GM23338 (cell line): ENCODE results near the gene PAX2. TPM values are rescaled to one million over a fixed set of nuclear protein-coding genes. Genes with fewer than 3 reads are reported as not detected.

Experiments used
- ATAC-seq: fragments of 200-7000 bp; cut with Tn5 transposase; 3 replicates; pipeline ENCODE4 v1.9.1; 2020
- DNase-seq: peaks from one replicate; pipeline ENCODE4 v3.0.0-alpha.2; 2015; ENCODE audit warnings: low spot score
- H2AFZ ChIP-seq: fragments of 200-600 bp; sonication (generic); 2 replicates; pipeline ENCODE4 v1.8.0; 2016; ENCODE audit warnings: antibody characterized with exemption, mild to moderate bottlenecking, moderate library complexity
- H3F3A ChIP-seq: fragments of 200-600 bp; sonication (generic); replicated peaks from 2 replicates; pipeline ENCODE4 v1.8.0; 2017; ENCODE audit warnings: antibody characterized with exemption, mixed run types, low read depth
- H3K27ac ChIP-seq: fragments of 200-600 bp; sonication (generic); 2 replicates; pipeline ENCODE4 v1.6.1; 2016; ENCODE audit warnings: low read depth
- H3K27me3 ChIP-seq: fragments of 200-600 bp; sonication (generic); 2 replicates; pipeline ENCODE4 v1.8.0; 2016; ENCODE audit warnings: mild to moderate bottlenecking, mixed run types, moderate library complexity; ENCODE audit not compliant: insufficient read depth
- H3K36me3 ChIP-seq: fragments of 200-600 bp; sonication (generic); 2 replicates; pipeline ENCODE4 v1.8.0; 2016; ENCODE audit warnings: mild to moderate bottlenecking; ENCODE audit not compliant: insufficient read depth
- H3K4me1 ChIP-seq: fragments of 200-600 bp; sonication (generic); 2 replicates; pipeline ENCODE4 v1.8.0; 2016; ENCODE audit warnings: mild to moderate bottlenecking, moderate library complexity; ENCODE audit not compliant: insufficient read depth
- H3K4me2 ChIP-seq: fragments of 200-600 bp; sonication (generic); 2 replicates; pipeline ENCODE4 v1.7.1; 2017; ENCODE audit warnings: mixed run types
- H3K4me3 ChIP-seq: fragments of 200-600 bp; sonication (generic); 2 replicates; pipeline ENCODE4 v1.6.1; 2016; ENCODE audit warnings: mixed run types
- H3K79me2 ChIP-seq: fragments of 200-600 bp; sonication (generic); replicated peaks from 2 replicates; pipeline ENCODE4 v1.8.0; 2017; ENCODE audit warnings: mild to moderate bottlenecking; ENCODE audit not compliant: insufficient read depth
- H3K9me2 ChIP-seq: fragments of 200-600 bp; sonication (generic); 2 replicates; pipeline ENCODE4 v1.8.0; 2017; ENCODE audit not compliant: insufficient read depth
- H4K20me1 ChIP-seq: fragments of 200-600 bp; sonication (generic); replicated peaks from 2 replicates; pipeline ENCODE4 v1.8.0; 2017; ENCODE audit warnings: mild to moderate bottlenecking; ENCODE audit not compliant: insufficient read depth
- H3K27ac Mint-ChIP-seq: 2 replicates; pipeline ENCODE4 v1.8.0; 2020; ENCODE audit warnings: inconsistent platforms, mild to moderate bottlenecking, moderate library complexity, mixed read lengths
- H3K27me3 Mint-ChIP-seq: 3 replicates; pipeline ENCODE4 v1.8.0; 2022; ENCODE audit warnings: low read depth, mild to moderate bottlenecking, moderate library complexity, mixed read lengths, inconsistent platforms; ENCODE audit not compliant: insufficient read depth, poor library complexity
- H3K36me3 Mint-ChIP-seq: 3 replicates; pipeline ENCODE4 v1.8.0; 2021; ENCODE audit warnings: low read depth, mild to moderate bottlenecking, inconsistent platforms, moderate library complexity, mixed read lengths
- H3K4me1 Mint-ChIP-seq: 3 replicates; pipeline ENCODE4 v1.8.0; 2020; ENCODE audit warnings: mild to moderate bottlenecking, inconsistent platforms, mixed read lengths
- H3K4me3 Mint-ChIP-seq: 3 replicates; pipeline ENCODE4 v1.8.0; 2021; ENCODE audit warnings: moderate library complexity, mild to moderate bottlenecking, inconsistent platforms, mixed read lengths
- H3K9me3 Mint-ChIP-seq: 3 replicates; pipeline ENCODE4 v1.8.0; 2020; ENCODE audit warnings: moderate library complexity, mild to moderate bottlenecking, inconsistent platforms, mixed read lengths
- CREB1 ChIP-seq: fragments of 250-450 bp; sonication (Bioruptor Pico); IDR thresholded peaks from 2 replicates; pipeline ENCODE4 v1.5.0; 2020; ENCODE audit warnings: low read depth, mild to moderate bottlenecking, moderate library complexity
- CTCF ChIP-seq, 2 experiments: fragments of 200-600 bp in 1 of 2; sonication (generic) in 1 of 2; conservative IDR thresholded peaks; 2 replicates each; pipeline versions ENCODE4 v1.5.1 to v1.6.1; 2016 to 2017; ENCODE audit warnings: antibody characterized with exemption in 2 of 2, low read depth in 2 of 2, mild to moderate bottlenecking in 2 of 2, moderate library complexity in 1 of 2
- EZH2 ChIP-seq: fragments of 200-600 bp; sonication (generic); IDR thresholded peaks from one replicate; pipeline ENCODE4 v1.8.0; 2017; ENCODE audit warnings: antibody characterized with exemption, mild to moderate bottlenecking, low read depth; ENCODE audit not compliant: unreplicated experiment
- EZH2phosphoT487 ChIP-seq: fragments of 200-600 bp; sonication (generic); IDR thresholded peaks from one replicate; pipeline ENCODE4 v1.8.1; 2018; ENCODE audit warnings: antibody characterized with exemption; ENCODE audit not compliant: unreplicated experiment
- JUNB ChIP-seq: IDR thresholded peaks from one replicate; pipeline ENCODE4 v1.6.1; 2016; ENCODE audit warnings: antibody characterized with exemption; ENCODE audit not compliant: unreplicated experiment
- NANOG ChIP-seq: IDR thresholded peaks from 2 replicates; pipeline ENCODE4 v1.6.1; 2016; ENCODE audit warnings: antibody characterized with exemption, borderline replicate concordance
- POLR2AphosphoS5 ChIP-seq: IDR thresholded peaks from 2 replicates; pipeline ENCODE4 v1.6.1; 2016; ENCODE audit warnings: antibody characterized with exemption, low read depth
- REST ChIP-seq: IDR thresholded peaks from one replicate; pipeline ENCODE4 v1.6.1; 2018; ENCODE audit warnings: antibody characterized with exemption; ENCODE audit not compliant: unreplicated experiment
- STAT1 ChIP-seq: IDR thresholded peaks from one replicate; pipeline ENCODE4 v1.6.1; 2016; ENCODE audit warnings: antibody characterized with exemption; ENCODE audit not compliant: unreplicated experiment
- ZNF114 ChIP-seq: fragments of 250-450 bp; sonication (Bioruptor Pico); IDR thresholded peaks from 2 replicates; pipeline ENCODE4 v1.5.0; 2020; ENCODE audit warnings: mild to moderate bottlenecking, moderate library complexity
- ZNF331 ChIP-seq: fragments of 250-450 bp; sonication (Bioruptor Pico); IDR thresholded peaks from 2 replicates; pipeline ENCODE4 v1.5.0; 2020; ENCODE audit warnings: low read depth, mild to moderate bottlenecking, moderate library complexity
- polyA plus RNA-seq: library from polyadenylated mRNA; unstranded; fragments of >200 nt; fragmentation: Nextera tagmentation; extraction: Ambion mirVana; gene quantifications from 2 replicates; pipeline ENCODE4 v1.2.1, GENCODE V29; 2016
- total RNA-seq: library from RNA; depleted of rRNA; stranded (reverse); fragments of >200 nt; shearing (Covaris generic); gene quantifications from 2 replicates; pipeline ENCODE4 v1.2.3, GENCODE V29; 2014
- TF ChIP-seq, protein P1 (sequence below): IDR thresholded peaks from 2 replicates; pipeline ENCODE4 v1.6.1; 2016; ENCODE audit warnings: antibody characterized with exemption
- TF ChIP-seq, protein P2 (sequence below): fragments of 250-450 bp; sonication (Bioruptor Pico); IDR thresholded peaks from 2 replicates; pipeline ENCODE4 v1.5.0; 2020; ENCODE audit warnings: mild to moderate bottlenecking, moderate library complexity

The PAX2 gene
- total and polyA plus RNA-seq, 2 experiments from 2014 or later: not detected

DNA sequence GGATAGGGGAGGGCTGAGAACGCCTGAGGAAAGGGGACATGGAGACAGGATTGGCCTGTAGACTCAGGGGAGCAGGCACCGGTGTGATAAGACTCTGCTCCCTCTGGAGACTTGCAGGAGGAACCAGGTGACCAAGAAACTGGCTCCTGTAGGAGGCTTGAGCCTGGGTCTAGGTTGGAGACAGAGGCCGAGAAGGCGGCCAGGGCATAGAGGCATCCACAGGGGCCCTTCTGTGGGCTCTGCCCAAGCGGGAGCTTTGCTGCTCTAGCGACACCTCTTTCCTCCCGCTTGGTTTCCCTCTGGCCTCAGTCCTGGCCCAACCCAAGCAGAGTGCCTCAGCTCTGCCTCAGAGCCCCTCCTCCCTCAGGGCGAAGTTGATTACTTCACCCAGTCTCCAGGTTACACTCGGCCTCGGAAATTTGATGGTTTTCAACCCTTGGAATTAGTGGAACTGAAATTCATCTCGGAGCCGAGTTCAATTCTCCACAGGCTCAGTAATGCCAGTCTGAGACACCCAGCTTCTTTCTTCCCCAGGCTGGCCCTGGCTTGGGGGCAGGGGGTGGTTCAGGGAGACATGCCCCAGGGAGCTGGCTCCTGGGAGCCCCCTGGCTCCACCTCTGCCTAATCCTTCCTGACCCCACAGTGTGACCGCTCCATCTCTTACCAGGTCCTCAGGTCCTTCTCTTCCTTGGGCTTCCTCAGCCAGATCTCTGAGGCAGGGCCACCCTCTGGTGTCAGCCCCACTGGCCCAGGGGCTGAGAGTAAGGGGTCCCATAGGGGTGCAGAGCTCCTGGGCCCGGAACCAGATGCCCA is 60.4 kb downstream of the PAX2 start:
- Histone ChIP-seq H3K4me2 (no peak overlapping the region), H3F3A (no peaks in the 10 kb centered on the region), H3K36me3 (no peaks in the 10 kb centered on the region), H3K27ac (no peak overlapping the region), H2AFZ (0 out of 2 replicates have a peak overlapping the region, but pooled peaks have one; percentile 66), H3K4me1 (peaks cover 14% of the 10 kb centered on the region; the same call in 1 of the 2 replicates), H3K9me2 (no peaks in the 10 kb centered on the region), H3K27me3 (0 out of 2 replicates have a peak, but pooled peaks cover 7% of the 10 kb centered on the region), H3K79me2 (no peaks in the 10 kb centered on the region), H4K20me1 (no peaks in the 10 kb centered on the region), H3K4me3 (no peak overlapping the region)
- Mint-ChIP-seq H3K27ac (no peak overlapping the region), H3K9me3 (no peaks in the 10 kb centered on the region), H3K4me3 (no peak overlapping the region), H3K27me3 (peaks cover 23% of the 10 kb centered on the region), H3K36me3 (no peaks in the 10 kb centered on the region), H3K4me1 (peaks cover 23% of the 10 kb centered on the region)
- ATAC-seq: peak; percentile 60
- TF ChIP-seq EZH2 (no peak), JUNB (no peak), EZH2phosphoT487 (no peak), ZNF331 (CRISPR knock-in tag) (no peak), STAT1 (no peak), ZNF114 (CRISPR knock-in tag) (no peak), NANOG (no peak), POLR2AphosphoS5 (no peak), CTCF (conservative IDR thresholded peaks at IDR 0.05; ENCODE audit: low read depth in 2 of 2) (no peak), CREB1 (CRISPR knock-in tag) (no peak), REST (no peak)
- TF ChIP-seq, protein P1, sequence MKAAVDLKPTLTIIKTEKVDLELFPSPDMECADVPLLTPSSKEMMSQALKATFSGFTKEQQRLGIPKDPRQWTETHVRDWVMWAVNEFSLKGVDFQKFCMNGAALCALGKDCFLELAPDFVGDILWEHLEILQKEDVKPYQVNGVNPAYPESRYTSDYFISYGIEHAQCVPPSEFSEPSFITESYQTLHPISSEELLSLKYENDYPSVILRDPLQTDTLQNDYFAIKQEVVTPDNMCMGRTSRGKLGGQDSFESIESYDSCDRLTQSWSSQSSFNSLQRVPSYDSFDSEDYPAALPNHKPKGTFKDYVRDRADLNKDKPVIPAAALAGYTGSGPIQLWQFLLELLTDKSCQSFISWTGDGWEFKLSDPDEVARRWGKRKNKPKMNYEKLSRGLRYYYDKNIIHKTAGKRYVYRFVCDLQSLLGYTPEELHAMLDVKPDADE: no peak
- TF ChIP-seq, protein P2, sequence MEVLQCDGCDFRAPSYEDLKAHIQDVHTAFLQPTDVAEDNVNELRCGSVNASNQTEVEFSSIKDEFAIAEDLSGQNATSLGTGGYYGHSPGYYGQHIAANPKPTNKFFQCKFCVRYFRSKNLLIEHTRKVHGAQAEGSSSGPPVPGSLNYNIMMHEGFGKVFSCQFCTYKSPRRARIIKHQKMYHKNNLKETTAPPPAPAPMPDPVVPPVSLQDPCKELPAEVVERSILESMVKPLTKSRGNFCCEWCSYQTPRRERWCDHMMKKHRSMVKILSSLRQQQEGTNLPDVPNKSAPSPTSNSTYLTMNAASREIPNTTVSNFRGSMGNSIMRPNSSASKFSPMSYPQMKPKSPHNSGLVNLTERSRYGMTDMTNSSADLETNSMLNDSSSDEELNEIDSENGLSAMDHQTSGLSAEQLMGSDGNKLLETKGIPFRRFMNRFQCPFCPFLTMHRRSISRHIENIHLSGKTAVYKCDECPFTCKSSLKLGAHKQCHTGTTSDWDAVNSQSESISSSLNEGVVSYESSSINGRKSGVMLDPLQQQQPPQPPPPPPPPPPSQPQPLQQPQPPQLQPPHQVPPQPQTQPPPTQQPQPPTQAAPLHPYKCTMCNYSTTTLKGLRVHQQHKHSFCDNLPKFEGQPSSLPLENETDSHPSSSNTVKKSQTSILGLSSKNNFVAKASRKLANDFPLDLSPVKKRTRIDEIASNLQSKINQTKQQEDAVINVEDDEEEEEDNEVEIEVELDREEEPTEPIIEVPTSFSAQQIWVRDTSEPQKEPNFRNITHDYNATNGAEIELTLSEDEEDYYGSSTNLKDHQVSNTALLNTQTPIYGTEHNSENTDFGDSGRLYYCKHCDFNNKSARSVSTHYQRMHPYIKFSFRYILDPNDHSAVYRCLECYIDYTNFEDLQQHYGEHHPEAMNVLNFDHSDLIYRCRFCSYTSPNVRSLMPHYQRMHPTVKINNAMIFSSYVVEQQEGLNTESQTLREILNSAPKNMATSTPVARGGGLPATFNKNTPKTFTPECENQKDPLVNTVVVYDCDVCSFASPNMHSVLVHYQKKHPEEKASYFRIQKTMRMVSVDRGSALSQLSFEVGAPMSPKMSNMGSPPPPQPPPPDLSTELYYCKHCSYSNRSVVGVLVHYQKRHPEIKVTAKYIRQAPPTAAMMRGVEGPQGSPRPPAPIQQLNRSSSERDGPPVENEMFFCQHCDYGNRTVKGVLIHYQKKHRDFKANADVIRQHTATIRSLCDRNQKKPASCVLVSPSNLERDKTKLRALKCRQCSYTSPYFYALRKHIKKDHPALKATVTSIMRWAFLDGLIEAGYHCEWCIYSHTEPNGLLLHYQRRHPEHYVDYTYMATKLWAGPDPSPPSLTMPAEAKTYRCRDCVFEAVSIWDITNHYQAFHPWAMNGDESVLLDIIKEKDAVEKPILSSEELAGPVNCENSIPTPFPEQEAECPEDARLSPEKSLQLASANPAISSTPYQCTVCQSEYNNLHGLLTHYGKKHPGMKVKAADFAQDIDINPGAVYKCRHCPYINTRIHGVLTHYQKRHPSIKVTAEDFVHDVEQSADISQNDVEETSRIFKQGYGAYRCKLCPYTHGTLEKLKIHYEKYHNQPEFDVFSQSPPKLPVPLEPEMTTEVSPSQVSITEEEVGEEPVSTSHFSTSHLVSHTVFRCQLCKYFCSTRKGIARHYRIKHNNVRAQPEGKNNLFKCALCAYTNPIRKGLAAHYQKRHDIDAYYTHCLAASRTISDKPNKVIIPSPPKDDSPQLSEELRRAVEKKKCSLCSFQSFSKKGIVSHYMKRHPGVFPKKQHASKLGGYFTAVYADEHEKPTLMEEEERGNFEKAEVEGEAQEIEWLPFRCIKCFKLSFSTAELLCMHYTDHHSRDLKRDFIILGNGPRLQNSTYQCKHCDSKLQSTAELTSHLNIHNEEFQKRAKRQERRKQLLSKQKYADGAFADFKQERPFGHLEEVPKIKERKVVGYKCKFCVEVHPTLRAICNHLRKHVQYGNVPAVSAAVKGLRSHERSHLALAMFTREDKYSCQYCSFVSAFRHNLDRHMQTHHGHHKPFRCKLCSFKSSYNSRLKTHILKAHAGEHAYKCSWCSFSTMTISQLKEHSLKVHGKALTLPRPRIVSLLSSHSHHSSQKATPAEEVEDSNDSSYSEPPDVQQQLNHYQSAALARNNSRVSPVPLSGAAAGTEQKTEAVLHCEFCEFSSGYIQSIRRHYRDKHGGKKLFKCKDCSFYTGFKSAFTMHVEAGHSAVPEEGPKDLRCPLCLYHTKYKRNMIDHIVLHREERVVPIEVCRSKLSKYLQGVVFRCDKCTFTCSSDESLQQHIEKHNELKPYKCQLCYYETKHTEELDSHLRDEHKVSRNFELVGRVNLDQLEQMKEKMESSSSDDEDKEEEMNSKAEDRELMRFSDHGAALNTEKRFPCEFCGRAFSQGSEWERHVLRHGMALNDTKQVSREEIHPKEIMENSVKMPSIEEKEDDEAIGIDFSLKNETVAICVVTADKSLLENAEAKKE: no peak
- no peak for DNase-seq
